Peyer's patch (tissue), 4 donors: ENCODE data around the gene CDKL4. TPM values are rescaled to one million over a fixed set of nuclear protein-coding genes. Genes with fewer than 3 reads are reported as not detected.

Experiments used
- DNase-seq, 3 donors: peaks; one replicate each; pipeline ENCODE4 v3.0.0-alpha.2; 2017 to 2019
- H3K27ac ChIP-seq, 4 donors: fragments of 200-600 bp; sonication (generic); one replicate each; pipeline ENCODE4 v1.5.1; 2016 to 2019
- H3K27me3 ChIP-seq, 2 donors: fragments of 200-600 bp; sonication (generic); one replicate each; pipeline ENCODE4 v1.5.1; 2019
- H3K36me3 ChIP-seq, 3 donors: fragments of 200-600 bp; sonication (generic); one replicate each; pipeline ENCODE4 v1.5.1; 2016 to 2019
- H3K4me1 ChIP-seq, 4 donors: fragments of 200-600 bp; sonication (generic); one replicate each; pipeline ENCODE4 v1.5.1; 2016 to 2019
- H3K4me3 ChIP-seq, 4 donors: fragments of 200-600 bp; sonication (generic); 1 replicate in 3 of 4; 2 replicates in 1 of 4; pipeline ENCODE4 v1.5.1; 2016 to 2019; ENCODE audit warnings: mild to moderate bottlenecking in 1 of 4
- H3K9me3 ChIP-seq, 4 donors: fragments of 200-600 bp; sonication (generic); one replicate each; pipeline ENCODE4 v1.5.1; 2016 to 2019; ENCODE audit warnings: mild to moderate bottlenecking in 1 of 4
- CTCF ChIP-seq, 6 experiments: fragments of 450-650 bp in 4 of 6; fragments of 200-600 bp in 2 of 6; sonication (generic) in 1 of 6; IDR thresholded peaks; one replicate each; pipeline ENCODE4 v1.5.1; 2017 to 2019; ENCODE audit warnings: antibody characterized with exemption in 6 of 6, mild to moderate bottlenecking in 3 of 6, moderate library complexity in 1 of 6
- POLR2A ChIP-seq, 2 donors: fragments of 450-650 bp; IDR thresholded peaks; one replicate each; pipeline ENCODE4 v1.5.1; 2017; ENCODE audit warnings: antibody characterized with exemption in 2 of 2, mild to moderate bottlenecking in 2 of 2, moderate library complexity in 2 of 2
- total RNA-seq, 4 donors: library from RNA; depleted of rRNA; stranded (reverse); fragments of >200 nt; gene quantifications; one replicate each; pipeline ENCODE4 v1.1.0, GENCODE V29; 2016

Gene CDKL4
- total RNA-seq = 1 to 10 TPM in 1 of 4 donors, under 1 TPM in 2, not detected in 1; 0.70 to 4.1 (median 0.80) TPM

GRCh38 chr2:39243469-39244123, at the start of gene CDKL4:
Gene CDKL4, minus strand, starts transcription at chr2:39243970.
- Histone ChIP-seq H3K4me1 (no peaks in the 10 kb centered on the region), H3K27ac (no peak within 1 kb of the TSS), H3K4me3 (peak within 1 kb of the TSS; percentile 18 to 31 (median 26)), H3K9me3 (no peaks in the 10 kb centered on the region), H3K27me3 (no peaks in the 10 kb centered on the region), H3K36me3 (no peaks in the 10 kb centered on the region)
- DNase-seq = peak in 1 of 3 donors; percentile 58
- TF ChIP-seq CTCF (IDR thresholded peaks at IDR 0.05) (no peak), POLR2A (IDR thresholded peaks at IDR 0.05) (no peak)

GRCh38 chr2:39290433-39290832, 46.7 kb upstream of the CDKL4 start:
- no peak overlapping the region for H3K4me3 ChIP-seq
- H3K27ac ChIP-seq = no peak overlapping the region
- H3K27me3 ChIP-seq = no peaks in the 10 kb centered on the region
- H3K9me3 ChIP-seq = no peaks in the 10 kb centered on the region
- no peak for DNase-seq
- H3K36me3 ChIP-seq = peaks cover 0 to 63% (median 0%) of the 10 kb centered on the region in 3 donors
- TF ChIP-seq CTCF (IDR thresholded peaks at IDR 0.05) (no peak), POLR2A (IDR thresholded peaks at IDR 0.05) (no peak)
- no peaks in the 10 kb centered on the region for H3K4me1 ChIP-seq

- no peaks in the 10 kb centered on the region for H3K27me3 ChIP-seq
- H3K4me1 ChIP-seq = no peaks in the 10 kb centered on the region
- H3K36me3 ChIP-seq = peaks cover 0 to 68% (median 0%) of the 10 kb centered on the region in 3 donors
- H3K27ac ChIP-seq = no peak overlapping the region
- no peak for DNase-seq
- no peak overlapping the region for H3K4me3 ChIP-seq
- TF ChIP-seq POLR2A (IDR thresholded peaks at IDR 0.05) (no peak), CTCF (IDR thresholded peaks at IDR 0.05) (no peak)
- no peaks in the 10 kb centered on the region for H3K9me3 ChIP-seq
Measured at GRCh38 chr2:39289609-39290008, 45.8 kb upstream of the CDKL4 start.

- no peak overlapping the region for H3K27ac ChIP-seq
- H3K27me3 ChIP-seq = no peaks in the 10 kb centered on the region
- TF ChIP-seq POLR2A (IDR thresholded peaks at IDR 0.05) (no peak), CTCF (IDR thresholded peaks at IDR 0.05) (no peak)
- H3K36me3 ChIP-seq = peaks cover 0 to 69% (median 0%) of the 10 kb centered on the region in 3 donors
- H3K4me3 ChIP-seq = no peak overlapping the region
- no peak for DNase-seq
- no peaks in the 10 kb centered on the region for H3K4me1 ChIP-seq
- no peaks in the 10 kb centered on the region for H3K9me3 ChIP-seq
Measured at GRCh38 chr2:39283561-39283960, 39.8 kb upstream of the CDKL4 start.

- no peaks in the 10 kb centered on the region for H3K9me3 ChIP-seq
- H3K27ac ChIP-seq = no peak overlapping the region
- no peak overlapping the region for H3K4me3 ChIP-seq
- no peak for TF ChIP-seq CTCF (IDR thresholded peaks at IDR 0.05)
- TF ChIP-seq POLR2A (IDR thresholded peaks at IDR 0.05) = no peak
- no peak for DNase-seq
- H3K27me3 ChIP-seq = no peaks in the 10 kb centered on the region
- H3K4me1 ChIP-seq = no peaks in the 10 kb centered on the region
- peaks cover 0 to 69% (median 0%) of the 10 kb centered on the region in 3 donors for H3K36me3 ChIP-seq
Measured at GRCh38 chr2:39281391-39281790, 37.6 kb upstream of the CDKL4 start.
